Midbrain (tissue), 1 donor: ENCODE data around the gene DHFR2.
"Not testable (repeated sequence)": the region's sequence is repeated elsewhere in the genome, so short reads cannot be mapped to it uniquely, and the experiment has no call there.

Source experiments
- DNase-seq: peaks from one replicate; lab custom pipeline; 2025; lab: John Stamatoyannopoulos, UW

Gene DHFR2

GRCh38 chr3:94062513-94063404, at the start of gene DHFR2, which contains the start of gene NSUN3:
Gene DHFR2 (minus strand): TSS chr3:94062916. CDS start chr3:94061511, 1,405 bp downstream.
Gene NSUN3 (plus strand): TSS chr3:94063061. CDS start chr3:94063127, 66 bp downstream.
- peak; percentile 87 for DNase-seq

- no peak for DNase-seq
Measured at GRCh38 chr3:94110854-94111253, 48.1 kb upstream of the DHFR2 start.

- DNase-seq = not testable (repeated sequence)
Measured at GRCh38 chr3:94110232-94110631, 47.5 kb upstream of the DHFR2 start.

- no peak for DNase-seq
Measured at GRCh38 chr3:94106268-94106667, 43.6 kb upstream of the DHFR2 start.

GRCh38 chr3:94101860-94102259, 39.1 kb upstream of the DHFR2 start:
- DNase-seq = no peak

GRCh38 chr3:94099311-94099710, 36.6 kb upstream of the DHFR2 start:
- no peak for DNase-seq

GRCh38 chr3:94098452-94098851, 35.7 kb upstream of the DHFR2 start:
- DNase-seq = no peak

GRCh38 chr3:94095111-94095510, 32.4 kb upstream of the DHFR2 start:
- DNase-seq = no peak

- no peak for DNase-seq
Measured at GRCh38 chr3:94093151-94093550, 30.4 kb upstream of the DHFR2 start.

GRCh38 chr3:94092086-94092485, 29.4 kb upstream of the DHFR2 start:
- no peak for DNase-seq

- DNase-seq = no peak
Measured at GRCh38 chr3:94089126-94089525, 26.4 kb upstream of the DHFR2 start.

GRCh38 chr3:94083261-94083660, 20.5 kb upstream of the DHFR2 start:
- no peak for DNase-seq

GRCh38 chr3:94082391-94082937, 19.7 kb upstream of the DHFR2 start:
- no peak for DNase-seq

- DNase-seq = no peak
Measured at GRCh38 chr3:94081884-94082283, 19.2 kb upstream of the DHFR2 start.

- not testable (repeated sequence) for DNase-seq
Measured at GRCh38 chr3:94080552-94080951, 17.8 kb upstream of the DHFR2 start.

GRCh38 chr3:94076055-94076454, 13.3 kb upstream of the DHFR2 start:
- no peak for DNase-seq

- no peak for DNase-seq
Measured at GRCh38 chr3:94071713-94072284, 9.1 kb upstream of the DHFR2 start.

- DNase-seq = no peak
Measured at GRCh38 chr3:94070341-94070911, 7.7 kb upstream of the DHFR2 start.

- peak; percentile 25 for DNase-seq
Measured at GRCh38 chr3:94069194-94069813, 6.6 kb upstream of the DHFR2 start.

GRCh38 chr3:94066506-94067500, 4.1 kb upstream of the DHFR2 start:
- no peak for DNase-seq
